Measurements from ENCODE around the gene CPHXL2. TPM values are rescaled to one million over a fixed set of nuclear protein-coding genes. Genes with fewer than 3 reads are reported as not detected.

Gene CPHXL2
- total RNA-seq, 1 donor from 2014 or later: not detected

DNA sequence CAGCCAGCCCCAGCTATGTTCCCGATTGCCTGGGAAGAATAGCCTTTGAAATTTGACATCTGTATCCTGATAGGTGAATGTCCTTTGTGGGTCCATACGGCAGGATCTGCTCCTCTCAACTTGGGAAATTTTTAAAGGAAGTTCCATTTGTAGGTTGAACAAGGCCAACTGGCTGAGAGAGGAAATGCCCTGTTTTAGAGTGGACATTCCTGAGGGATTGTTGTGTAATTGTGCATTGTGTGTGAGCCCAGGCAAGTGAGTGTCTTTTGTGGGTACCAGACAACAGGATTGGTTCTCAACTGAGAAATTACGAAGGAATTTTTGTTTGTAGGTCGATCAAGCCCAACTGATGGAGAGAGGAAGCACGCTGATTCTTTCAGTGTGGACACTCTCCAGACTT is 2.6 kb upstream of the CPHXL2 start:
- H3K27ac ChIP-seq: no peak overlapping the region
- no peaks in the 10 kb centered on the region for H3K4me1 ChIP-seq
- DNase-seq (ENCODE audit: low spot score in 2 of 2): no peak
- H3K9me3 ChIP-seq: no peaks in the 10 kb centered on the region
- no peaks in the 10 kb centered on the region for H3K27me3 ChIP-seq
- H3K4me3 ChIP-seq: no peak overlapping the region
- intact Hi-C loops (cut with DNase I): no loop called here
- TF ChIP-seq, protein P1, sequence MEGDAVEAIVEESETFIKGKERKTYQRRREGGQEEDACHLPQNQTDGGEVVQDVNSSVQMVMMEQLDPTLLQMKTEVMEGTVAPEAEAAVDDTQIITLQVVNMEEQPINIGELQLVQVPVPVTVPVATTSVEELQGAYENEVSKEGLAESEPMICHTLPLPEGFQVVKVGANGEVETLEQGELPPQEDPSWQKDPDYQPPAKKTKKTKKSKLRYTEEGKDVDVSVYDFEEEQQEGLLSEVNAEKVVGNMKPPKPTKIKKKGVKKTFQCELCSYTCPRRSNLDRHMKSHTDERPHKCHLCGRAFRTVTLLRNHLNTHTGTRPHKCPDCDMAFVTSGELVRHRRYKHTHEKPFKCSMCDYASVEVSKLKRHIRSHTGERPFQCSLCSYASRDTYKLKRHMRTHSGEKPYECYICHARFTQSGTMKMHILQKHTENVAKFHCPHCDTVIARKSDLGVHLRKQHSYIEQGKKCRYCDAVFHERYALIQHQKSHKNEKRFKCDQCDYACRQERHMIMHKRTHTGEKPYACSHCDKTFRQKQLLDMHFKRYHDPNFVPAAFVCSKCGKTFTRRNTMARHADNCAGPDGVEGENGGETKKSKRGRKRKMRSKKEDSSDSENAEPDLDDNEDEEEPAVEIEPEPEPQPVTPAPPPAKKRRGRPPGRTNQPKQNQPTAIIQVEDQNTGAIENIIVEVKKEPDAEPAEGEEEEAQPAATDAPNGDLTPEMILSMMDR (IDR thresholded peaks at IDR 0.05): no peak
- H3K36me3 ChIP-seq: no peaks in the 10 kb centered on the region

DNA sequence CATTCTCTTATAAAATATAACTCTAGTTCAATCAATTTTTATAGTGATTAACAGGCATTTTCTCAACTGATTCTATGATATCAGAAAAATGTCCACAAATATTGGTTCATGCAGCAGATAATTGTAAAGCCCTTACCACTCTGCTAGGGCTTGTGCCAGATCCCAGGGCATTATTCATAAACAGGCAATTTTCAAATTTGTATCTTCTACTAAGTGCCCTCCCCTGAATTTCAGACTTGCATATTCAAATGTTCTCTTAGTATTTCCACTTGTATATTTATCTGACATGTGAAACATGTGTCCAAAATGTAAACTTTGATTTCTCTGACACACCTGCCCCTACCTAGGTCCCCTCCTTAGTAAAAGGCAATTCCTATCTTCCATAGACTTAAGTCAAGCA is 9.3 kb downstream of the CPHXL2 start:
- Histone ChIP-seq H3K27ac (no peak overlapping the region), H3K4me1 (no peaks in the 10 kb centered on the region), H3K36me3 (no peaks in the 10 kb centered on the region), H3K27me3 (no peaks in the 10 kb centered on the region), H3K9me3 (no peaks in the 10 kb centered on the region), H3K4me3 (no peak overlapping the region)
- no peak for DNase-seq (ENCODE audit: low spot score in 2 of 2)
- intact Hi-C loops (cut with DNase I): no loop called here
- TF ChIP-seq, protein P1 (IDR thresholded peaks at IDR 0.05): no peak

DNA sequence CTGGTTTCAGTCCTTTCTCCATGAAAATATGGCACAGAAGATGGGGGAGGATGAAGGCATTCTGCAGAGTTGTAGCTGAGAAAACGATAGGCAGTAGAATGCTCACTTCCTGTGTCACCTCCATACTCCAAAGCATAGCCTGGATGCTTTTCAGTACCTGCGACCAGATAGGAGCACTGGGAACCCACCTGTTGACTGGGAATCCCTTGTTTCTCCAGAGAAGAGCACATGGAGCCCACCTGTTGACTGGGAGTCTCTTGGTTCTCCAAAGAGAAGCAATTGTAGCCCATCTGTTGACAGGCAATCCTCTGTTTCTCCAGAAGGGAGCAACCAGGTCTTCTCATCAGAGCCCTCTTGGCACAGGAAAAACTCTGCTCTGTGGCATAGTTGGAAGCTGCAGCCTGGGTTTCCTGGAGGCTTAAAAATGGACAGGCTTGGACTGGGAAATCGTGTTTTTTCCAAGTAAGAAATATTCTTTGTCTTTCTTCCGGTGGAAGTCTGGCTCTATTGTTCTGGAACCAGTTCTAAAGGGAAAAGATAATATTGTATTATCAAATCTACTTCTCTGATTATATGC is 16.0 kb downstream of the CPHXL2 start:
- TF ChIP-seq, protein P1 (IDR thresholded peaks at IDR 0.05): no peak
- no peak overlapping the region for H3K4me3 ChIP-seq
- no peak for DNase-seq (ENCODE audit: low spot score in 2 of 2)
- H3K4me1 ChIP-seq: no peaks in the 10 kb centered on the region
- H3K27me3 ChIP-seq: no peaks in the 10 kb centered on the region
- intact Hi-C loops (cut with DNase I): no loop called here
- peaks cover 36 to 49% of the 10 kb centered on the region in 2 donors for H3K36me3 ChIP-seq
- H3K9me3 ChIP-seq: no peaks in the 10 kb centered on the region
- peak overlapping the region in 1 of 2 donors; percentile 1 for H3K27ac ChIP-seq

DNA sequence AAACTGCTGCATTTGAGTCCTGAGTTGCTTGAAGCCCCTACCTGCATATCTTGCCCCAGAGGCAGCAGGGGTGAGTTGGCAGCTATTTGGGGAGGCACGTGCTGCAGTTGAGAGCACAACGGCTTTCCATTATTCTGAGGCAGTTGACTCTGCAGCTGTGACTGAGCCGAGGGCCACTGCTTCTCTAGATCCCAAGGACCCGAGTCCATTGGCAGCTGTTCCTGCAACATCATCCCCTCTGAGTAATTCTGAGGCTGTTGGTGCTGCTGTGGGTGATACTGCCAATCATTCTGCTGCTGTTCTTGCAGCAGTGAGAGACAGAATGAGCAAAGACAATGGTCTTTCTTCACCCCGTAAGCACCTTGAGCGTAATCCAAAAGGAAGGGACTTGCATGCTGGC is 16.5 kb downstream of the CPHXL2 start:
- no peaks in the 10 kb centered on the region for H3K9me3 ChIP-seq
- intact Hi-C loops (cut with DNase I): no loop called here

DNA sequence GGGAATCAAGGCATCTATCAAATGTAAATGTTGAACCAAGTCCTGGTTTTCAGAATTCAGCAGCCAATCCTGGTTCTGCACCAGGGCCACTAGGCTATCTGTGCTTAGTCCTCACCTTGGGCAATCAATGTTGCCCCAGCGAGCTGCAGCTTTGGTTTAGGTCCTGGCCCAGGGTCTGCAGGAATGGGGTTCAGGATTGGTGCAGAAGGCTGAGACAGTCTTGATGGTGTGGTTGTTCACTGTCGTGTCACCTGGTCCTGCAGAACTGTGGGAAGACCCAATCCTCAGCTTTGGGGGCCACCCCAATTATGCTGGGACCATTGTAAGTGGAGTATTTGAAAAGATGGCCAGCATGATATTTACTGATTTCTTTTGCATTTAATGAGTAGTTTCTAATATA is 18.6 kb downstream of the CPHXL2 start:
- peaks cover 52 to 67% of the 10 kb centered on the region in 2 donors for H3K36me3 ChIP-seq

More for the DNA sequence above, 16.5 kb downstream of the CPHXL2 start:
- Histone ChIP-seq H3K36me3 (peaks cover 41 to 54% of the 10 kb centered on the region in 2 donors), H3K4me3 (no peak overlapping the region), H3K4me1 (no peaks in the 10 kb centered on the region), H3K27ac (peak overlapping the region in 1 of 2 donors; percentile 1), H3K27me3 (no peaks in the 10 kb centered on the region)
- TF ChIP-seq, protein P1 (IDR thresholded peaks at IDR 0.05): no peak
- no peak for DNase-seq (ENCODE audit: low spot score in 2 of 2)

More for the DNA sequence above, 18.6 kb downstream of the CPHXL2 start:
- no peak for DNase-seq (ENCODE audit: low spot score in 2 of 2)
- intact Hi-C loops (cut with DNase I): no loop called here
- Histone ChIP-seq H3K4me3 (no peak overlapping the region), H3K27me3 (no peaks in the 10 kb centered on the region), H3K4me1 (peaks cover 0 to 4% of the 10 kb centered on the region in 2 donors), H3K27ac (no peak overlapping the region), H3K9me3 (no peaks in the 10 kb centered on the region)
- TF ChIP-seq, protein P1 (IDR thresholded peaks at IDR 0.05): no peak

All from ascending aorta (tissue), 2 donors.